MM.1S (cell line): ENCODE results near the gene ENTREP1.

Experiments used
- EZH2 ChIP-seq: fragments of 300-600 bp; sonication (generic); optimal IDR thresholded peaks from 2 replicates; pipeline ENCODE3; 2017; ENCODE audit warnings: low read depth, mild to moderate bottlenecking, antibody characterized with exemption, low read length, mixed read lengths
- EZH2phosphoT487 ChIP-seq: fragments of 300-600 bp; sonication (generic); IDR thresholded peaks from 2 replicates; pipeline ENCODE4 v1.6.1; 2018; ENCODE audit warnings: antibody characterized with exemption, low read length
- TF ChIP-seq, protein P1 (sequence below): fragments of 300-600 bp; sonication (generic); IDR thresholded peaks from 2 replicates; pipeline ENCODE4 v1.5.1; 2016; ENCODE audit warnings: antibody characterized with exemption, low read length, mixed read lengths

DNA sequence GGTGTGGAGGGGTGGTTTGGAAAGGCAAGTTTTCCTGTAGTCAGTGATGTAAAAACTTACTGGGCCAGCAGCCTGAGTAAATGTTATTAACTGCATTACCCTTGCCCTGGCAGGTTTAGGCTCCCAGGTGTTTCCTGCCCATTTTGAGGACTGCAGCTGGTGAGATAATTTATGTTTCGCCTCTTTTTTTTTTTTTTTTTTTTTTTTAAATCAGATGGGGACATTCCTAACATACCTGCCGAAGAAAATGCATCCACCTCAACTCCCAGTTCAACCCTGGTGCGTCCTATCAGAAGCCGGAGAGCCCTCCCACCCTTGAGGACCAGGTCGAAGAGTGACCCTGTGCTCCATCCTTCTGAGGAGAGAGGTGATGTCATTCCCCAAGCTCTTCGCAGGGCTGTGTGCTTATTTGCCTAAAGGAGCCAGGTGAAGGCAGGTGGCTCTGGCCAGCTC, 60.6 kb downstream of the ENTREP1 start:
- TF ChIP-seq, protein P1, sequence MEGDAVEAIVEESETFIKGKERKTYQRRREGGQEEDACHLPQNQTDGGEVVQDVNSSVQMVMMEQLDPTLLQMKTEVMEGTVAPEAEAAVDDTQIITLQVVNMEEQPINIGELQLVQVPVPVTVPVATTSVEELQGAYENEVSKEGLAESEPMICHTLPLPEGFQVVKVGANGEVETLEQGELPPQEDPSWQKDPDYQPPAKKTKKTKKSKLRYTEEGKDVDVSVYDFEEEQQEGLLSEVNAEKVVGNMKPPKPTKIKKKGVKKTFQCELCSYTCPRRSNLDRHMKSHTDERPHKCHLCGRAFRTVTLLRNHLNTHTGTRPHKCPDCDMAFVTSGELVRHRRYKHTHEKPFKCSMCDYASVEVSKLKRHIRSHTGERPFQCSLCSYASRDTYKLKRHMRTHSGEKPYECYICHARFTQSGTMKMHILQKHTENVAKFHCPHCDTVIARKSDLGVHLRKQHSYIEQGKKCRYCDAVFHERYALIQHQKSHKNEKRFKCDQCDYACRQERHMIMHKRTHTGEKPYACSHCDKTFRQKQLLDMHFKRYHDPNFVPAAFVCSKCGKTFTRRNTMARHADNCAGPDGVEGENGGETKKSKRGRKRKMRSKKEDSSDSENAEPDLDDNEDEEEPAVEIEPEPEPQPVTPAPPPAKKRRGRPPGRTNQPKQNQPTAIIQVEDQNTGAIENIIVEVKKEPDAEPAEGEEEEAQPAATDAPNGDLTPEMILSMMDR, result no peak
- no peak for TF ChIP-seq EZH2phosphoT487
- no peak for TF ChIP-seq EZH2
